GM23338 (cell line): ENCODE data around the gene LEO1. TPM values are rescaled to one million over a fixed set of nuclear protein-coding genes. Genes with fewer than 3 reads are reported as not detected.

Source experiments
- NANOG ChIP-seq: IDR thresholded peaks from 2 replicates; pipeline ENCODE4 v1.6.1; 2016; ENCODE audit warnings: antibody characterized with exemption, borderline replicate concordance
- ZNF114 ChIP-seq: fragments of 250-450 bp; sonication (Bioruptor Pico); IDR thresholded peaks from 2 replicates; pipeline ENCODE4 v1.5.0; 2020; ENCODE audit warnings: mild to moderate bottlenecking, moderate library complexity
- polyA plus RNA-seq: library from polyadenylated mRNA; unstranded; fragments of >200 nt; fragmentation: Nextera tagmentation; extraction: Ambion mirVana; gene quantifications from 2 replicates; pipeline ENCODE4 v1.2.1, GENCODE V29; 2016
- total RNA-seq: library from RNA; depleted of rRNA; stranded (reverse); fragments of >200 nt; shearing (Covaris generic); gene quantifications from 2 replicates; pipeline ENCODE4 v1.2.3, GENCODE V29; 2014
- TF ChIP-seq, protein P1 (sequence below): IDR thresholded peaks from one replicate; pipeline ENCODE4 v1.6.1; 2018; ENCODE audit warnings: antibody characterized with exemption; ENCODE audit not compliant: unreplicated experiment
- TF ChIP-seq, protein P2 (sequence below): fragments of 250-450 bp; sonication (Bioruptor Pico); IDR thresholded peaks from 2 replicates; pipeline ENCODE4 v1.5.0; 2020; ENCODE audit warnings: mild to moderate bottlenecking, moderate library complexity

Gene LEO1
- total and polyA plus RNA-seq, 2 experiments from 2014 or later, result 41.4 to 55.6 TPM

GRCh38 chr15:52010633-52011595 lies 39.3 kb upstream of the LEO1 start (continued):
- TF ChIP-seq, protein P1, sequence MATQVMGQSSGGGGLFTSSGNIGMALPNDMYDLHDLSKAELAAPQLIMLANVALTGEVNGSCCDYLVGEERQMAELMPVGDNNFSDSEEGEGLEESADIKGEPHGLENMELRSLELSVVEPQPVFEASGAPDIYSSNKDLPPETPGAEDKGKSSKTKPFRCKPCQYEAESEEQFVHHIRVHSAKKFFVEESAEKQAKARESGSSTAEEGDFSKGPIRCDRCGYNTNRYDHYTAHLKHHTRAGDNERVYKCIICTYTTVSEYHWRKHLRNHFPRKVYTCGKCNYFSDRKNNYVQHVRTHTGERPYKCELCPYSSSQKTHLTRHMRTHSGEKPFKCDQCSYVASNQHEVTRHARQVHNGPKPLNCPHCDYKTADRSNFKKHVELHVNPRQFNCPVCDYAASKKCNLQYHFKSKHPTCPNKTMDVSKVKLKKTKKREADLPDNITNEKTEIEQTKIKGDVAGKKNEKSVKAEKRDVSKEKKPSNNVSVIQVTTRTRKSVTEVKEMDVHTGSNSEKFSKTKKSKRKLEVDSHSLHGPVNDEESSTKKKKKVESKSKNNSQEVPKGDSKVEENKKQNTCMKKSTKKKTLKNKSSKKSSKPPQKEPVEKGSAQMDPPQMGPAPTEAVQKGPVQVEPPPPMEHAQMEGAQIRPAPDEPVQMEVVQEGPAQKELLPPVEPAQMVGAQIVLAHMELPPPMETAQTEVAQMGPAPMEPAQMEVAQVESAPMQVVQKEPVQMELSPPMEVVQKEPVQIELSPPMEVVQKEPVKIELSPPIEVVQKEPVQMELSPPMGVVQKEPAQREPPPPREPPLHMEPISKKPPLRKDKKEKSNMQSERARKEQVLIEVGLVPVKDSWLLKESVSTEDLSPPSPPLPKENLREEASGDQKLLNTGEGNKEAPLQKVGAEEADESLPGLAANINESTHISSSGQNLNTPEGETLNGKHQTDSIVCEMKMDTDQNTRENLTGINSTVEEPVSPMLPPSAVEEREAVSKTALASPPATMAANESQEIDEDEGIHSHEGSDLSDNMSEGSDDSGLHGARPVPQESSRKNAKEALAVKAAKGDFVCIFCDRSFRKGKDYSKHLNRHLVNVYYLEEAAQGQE, result no peak
- TF ChIP-seq ZNF114 (CRISPR knock-in tag) (no peak), NANOG (no peak)
- TF ChIP-seq, protein P2, sequence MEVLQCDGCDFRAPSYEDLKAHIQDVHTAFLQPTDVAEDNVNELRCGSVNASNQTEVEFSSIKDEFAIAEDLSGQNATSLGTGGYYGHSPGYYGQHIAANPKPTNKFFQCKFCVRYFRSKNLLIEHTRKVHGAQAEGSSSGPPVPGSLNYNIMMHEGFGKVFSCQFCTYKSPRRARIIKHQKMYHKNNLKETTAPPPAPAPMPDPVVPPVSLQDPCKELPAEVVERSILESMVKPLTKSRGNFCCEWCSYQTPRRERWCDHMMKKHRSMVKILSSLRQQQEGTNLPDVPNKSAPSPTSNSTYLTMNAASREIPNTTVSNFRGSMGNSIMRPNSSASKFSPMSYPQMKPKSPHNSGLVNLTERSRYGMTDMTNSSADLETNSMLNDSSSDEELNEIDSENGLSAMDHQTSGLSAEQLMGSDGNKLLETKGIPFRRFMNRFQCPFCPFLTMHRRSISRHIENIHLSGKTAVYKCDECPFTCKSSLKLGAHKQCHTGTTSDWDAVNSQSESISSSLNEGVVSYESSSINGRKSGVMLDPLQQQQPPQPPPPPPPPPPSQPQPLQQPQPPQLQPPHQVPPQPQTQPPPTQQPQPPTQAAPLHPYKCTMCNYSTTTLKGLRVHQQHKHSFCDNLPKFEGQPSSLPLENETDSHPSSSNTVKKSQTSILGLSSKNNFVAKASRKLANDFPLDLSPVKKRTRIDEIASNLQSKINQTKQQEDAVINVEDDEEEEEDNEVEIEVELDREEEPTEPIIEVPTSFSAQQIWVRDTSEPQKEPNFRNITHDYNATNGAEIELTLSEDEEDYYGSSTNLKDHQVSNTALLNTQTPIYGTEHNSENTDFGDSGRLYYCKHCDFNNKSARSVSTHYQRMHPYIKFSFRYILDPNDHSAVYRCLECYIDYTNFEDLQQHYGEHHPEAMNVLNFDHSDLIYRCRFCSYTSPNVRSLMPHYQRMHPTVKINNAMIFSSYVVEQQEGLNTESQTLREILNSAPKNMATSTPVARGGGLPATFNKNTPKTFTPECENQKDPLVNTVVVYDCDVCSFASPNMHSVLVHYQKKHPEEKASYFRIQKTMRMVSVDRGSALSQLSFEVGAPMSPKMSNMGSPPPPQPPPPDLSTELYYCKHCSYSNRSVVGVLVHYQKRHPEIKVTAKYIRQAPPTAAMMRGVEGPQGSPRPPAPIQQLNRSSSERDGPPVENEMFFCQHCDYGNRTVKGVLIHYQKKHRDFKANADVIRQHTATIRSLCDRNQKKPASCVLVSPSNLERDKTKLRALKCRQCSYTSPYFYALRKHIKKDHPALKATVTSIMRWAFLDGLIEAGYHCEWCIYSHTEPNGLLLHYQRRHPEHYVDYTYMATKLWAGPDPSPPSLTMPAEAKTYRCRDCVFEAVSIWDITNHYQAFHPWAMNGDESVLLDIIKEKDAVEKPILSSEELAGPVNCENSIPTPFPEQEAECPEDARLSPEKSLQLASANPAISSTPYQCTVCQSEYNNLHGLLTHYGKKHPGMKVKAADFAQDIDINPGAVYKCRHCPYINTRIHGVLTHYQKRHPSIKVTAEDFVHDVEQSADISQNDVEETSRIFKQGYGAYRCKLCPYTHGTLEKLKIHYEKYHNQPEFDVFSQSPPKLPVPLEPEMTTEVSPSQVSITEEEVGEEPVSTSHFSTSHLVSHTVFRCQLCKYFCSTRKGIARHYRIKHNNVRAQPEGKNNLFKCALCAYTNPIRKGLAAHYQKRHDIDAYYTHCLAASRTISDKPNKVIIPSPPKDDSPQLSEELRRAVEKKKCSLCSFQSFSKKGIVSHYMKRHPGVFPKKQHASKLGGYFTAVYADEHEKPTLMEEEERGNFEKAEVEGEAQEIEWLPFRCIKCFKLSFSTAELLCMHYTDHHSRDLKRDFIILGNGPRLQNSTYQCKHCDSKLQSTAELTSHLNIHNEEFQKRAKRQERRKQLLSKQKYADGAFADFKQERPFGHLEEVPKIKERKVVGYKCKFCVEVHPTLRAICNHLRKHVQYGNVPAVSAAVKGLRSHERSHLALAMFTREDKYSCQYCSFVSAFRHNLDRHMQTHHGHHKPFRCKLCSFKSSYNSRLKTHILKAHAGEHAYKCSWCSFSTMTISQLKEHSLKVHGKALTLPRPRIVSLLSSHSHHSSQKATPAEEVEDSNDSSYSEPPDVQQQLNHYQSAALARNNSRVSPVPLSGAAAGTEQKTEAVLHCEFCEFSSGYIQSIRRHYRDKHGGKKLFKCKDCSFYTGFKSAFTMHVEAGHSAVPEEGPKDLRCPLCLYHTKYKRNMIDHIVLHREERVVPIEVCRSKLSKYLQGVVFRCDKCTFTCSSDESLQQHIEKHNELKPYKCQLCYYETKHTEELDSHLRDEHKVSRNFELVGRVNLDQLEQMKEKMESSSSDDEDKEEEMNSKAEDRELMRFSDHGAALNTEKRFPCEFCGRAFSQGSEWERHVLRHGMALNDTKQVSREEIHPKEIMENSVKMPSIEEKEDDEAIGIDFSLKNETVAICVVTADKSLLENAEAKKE (CRISPR knock-in tag), result no peak
